H1 (cell line): Measurements from ENCODE around the gene RASL10B. TPM values are rescaled to one million over a fixed set of nuclear protein-coding genes. Genes with fewer than 3 reads are reported as not detected.

Source experiments
- CTCF ChIA-PET: fragments of 300-600 bp; sonication (Branson Sonifier 250); formaldehyde crosslinking; loops from one replicate; lab custom pipeline; 2021; ENCODE audit not compliant: partially characterized antibody; lab: Charles Lee
- POLR2A ChIA-PET: fragments of 300-600 bp; sonication (Branson Sonifier 250); formaldehyde crosslinking; loops from one replicate; lab custom pipeline; 2021; ENCODE audit warnings: inconsistent platforms; ENCODE audit not compliant: partially characterized antibody; lab: Charles Lee
- DNase-seq, 2 experiments: peaks; one replicate each; pipeline versions ENCODE4 v3.0.0 to v3.0.0-alpha.2; 2010 to 2022; ENCODE audit warnings: low spot score in 2 of 2, low read depth in 1 of 2, mixed read lengths in 1 of 2
- FAIRE-seq: peaks from 2 replicates; lab custom pipeline; 2011; peaks lifted over from hg19 to GRCh38; lab: Jason Lieb, UNC
- H2AFZ ChIP-seq: 2 replicates; pipeline ENCODE4 v1.8.1; 2012; ENCODE audit warnings: low read length, inconsistent platforms
- H2AK5ac ChIP-seq: 2 replicates; pipeline ENCODE4 v1.6.1; 2013; ENCODE audit warnings: low read depth, low read length
- H2BK120ac ChIP-seq: replicated peaks from 2 replicates; pipeline ENCODE3; 2013; ENCODE audit warnings: low read depth, low read length, inconsistent platforms
- H2BK12ac ChIP-seq: 2 replicates; pipeline ENCODE4 v1.6.1; 2013; ENCODE audit warnings: low read depth, low read length
- H2BK15ac ChIP-seq: 2 replicates; pipeline ENCODE4 v1.6.1; 2013; ENCODE audit warnings: low read length
- H2BK20ac ChIP-seq: 2 replicates; pipeline ENCODE4 v1.6.1; 2013; ENCODE audit warnings: low read length
- H2BK5ac ChIP-seq: 2 replicates; pipeline ENCODE4 v1.6.1; 2013; ENCODE audit warnings: low read depth, low read length
- H3K14ac ChIP-seq: 2 replicates; pipeline ENCODE4 v1.6.1; 2013; ENCODE audit warnings: inconsistent platforms; ENCODE audit not compliant: insufficient read length
- H3K18ac ChIP-seq: 2 replicates; pipeline ENCODE4 v1.6.1; 2013; ENCODE audit warnings: low read length; ENCODE audit errors: extremely low read depth
- H3K23ac ChIP-seq: 2 replicates; pipeline ENCODE4 v1.6.1; 2013; ENCODE audit warnings: inconsistent platforms; ENCODE audit not compliant: insufficient read length
- H3K23me2 ChIP-seq: 2 replicates; pipeline ENCODE4 v1.6.1; 2013; ENCODE audit warnings: low read depth, low read length
- H3K27ac ChIP-seq: 2 replicates; pipeline ENCODE4 v1.6.1; 2011; ENCODE audit warnings: low read depth, low read length, inconsistent platforms
- H3K27me3 ChIP-seq, 4 experiments: replicated peaks in 1 of 4; 1 replicate in 1 of 4; 2 replicates in 3 of 4; pipeline versions ENCODE4 v1.6.1 to v1.8.1; 2011 to 2013; ENCODE audit warnings: low read length in 3 of 4, mild to moderate bottlenecking in 3 of 4, inconsistent platforms in 2 of 4, mixed read lengths in 2 of 4, moderate library complexity in 1 of 4; ENCODE audit not compliant: control insufficient read depth in 3 of 4, insufficient read depth in 3 of 4; ENCODE audit errors: extremely low read depth in 1 of 4
- H3K36me3 ChIP-seq, 4 experiments: 2 replicates each; pipeline versions ENCODE4 v1.6.1 to v1.8.1; 2011 to 2013; ENCODE audit warnings: mild to moderate bottlenecking in 4 of 4, low read length in 3 of 4, moderate library complexity in 2 of 4, control low read depth in 1 of 4, inconsistent platforms in 1 of 4; ENCODE audit not compliant: insufficient read depth in 4 of 4, control insufficient read depth in 2 of 4
- H3K4ac ChIP-seq: replicated peaks from 2 replicates; pipeline ENCODE3; 2013; ENCODE audit warnings: low read length, low read depth, mixed read lengths, inconsistent platforms; ENCODE audit not compliant: insufficient read length
- H3K4me1 ChIP-seq, 4 experiments: replicated peaks in 1 of 4; 1 replicate in 1 of 4; 2 replicates in 3 of 4; pipeline versions ENCODE4 v1.6.1 to v1.8.1; 2011 to 2013; ENCODE audit warnings: low read length in 3 of 4, inconsistent platforms in 2 of 4, mixed read lengths in 1 of 4; ENCODE audit not compliant: insufficient read depth in 4 of 4, control insufficient read depth in 3 of 4
- H3K4me2 ChIP-seq, 2 experiments: 2 replicates each; pipeline versions ENCODE4 v1.6.1 to v1.8.1; 2011 to 2013; ENCODE audit warnings: low read depth in 2 of 2, low read length in 2 of 2, control low read depth in 1 of 2, inconsistent platforms in 1 of 2, mild to moderate bottlenecking in 1 of 2; ENCODE audit not compliant: insufficient read depth in 1 of 2
- H3K4me3 ChIP-seq, 4 experiments: fragments of 200-600, 300-600 bp in 1 of 4; sonication (generic), shearing (Covaris generic), sonication (Bioruptor Twin) in 1 of 4; 2 replicates each; pipeline versions ENCODE4 v1.5.1 to v1.8.1; 2011 to 2016; ENCODE audit warnings: low read length in 4 of 4, low read depth in 3 of 4, control low read depth in 2 of 4, inconsistent platforms in 2 of 4, mild to moderate bottlenecking in 2 of 4, mixed read lengths in 1 of 4, moderate library complexity in 1 of 4; ENCODE audit not compliant: insufficient read depth in 2 of 4; ENCODE audit errors: extremely low read depth in 1 of 4
- H3K56ac ChIP-seq: replicated peaks from 2 replicates; pipeline ENCODE3; 2013; ENCODE audit warnings: low read depth, mild to moderate bottlenecking, mixed read lengths, low read length, inconsistent platforms; ENCODE audit not compliant: insufficient read length
- H3K79me1 ChIP-seq: 2 replicates; pipeline ENCODE4 v1.6.1; 2013; ENCODE audit warnings: low read depth, low read length, control low read depth
- H3K79me2 ChIP-seq, 2 experiments: 2 replicates each; pipeline versions ENCODE4 v1.6.1 to v1.8.1; 2012 to 2013; ENCODE audit warnings: low read length in 2 of 2, mild to moderate bottlenecking in 2 of 2, inconsistent platforms in 1 of 2; ENCODE audit not compliant: insufficient read depth in 2 of 2, control insufficient read depth in 1 of 2
- H3K9ac ChIP-seq, 4 experiments: replicated peaks in 1 of 4; 1 replicate in 1 of 4; 2 replicates in 3 of 4; pipeline versions ENCODE4 v1.6.1 to v1.8.1; 2011 to 2013; ENCODE audit warnings: low read depth in 3 of 4, low read length in 3 of 4, control low read depth in 2 of 4, mild to moderate bottlenecking in 2 of 4, moderate library complexity in 2 of 4, inconsistent platforms in 1 of 4; ENCODE audit errors: extremely low read depth in 1 of 4
- H3K9me3 ChIP-seq, 2 experiments: 2 replicates each; pipeline versions ENCODE4 v1.6.1 to v1.8.1; 2012 to 2013; ENCODE audit warnings: mild to moderate bottlenecking in 2 of 2, moderate library complexity in 2 of 2, control low read depth in 1 of 2, inconsistent platforms in 1 of 2, low read depth in 1 of 2, low read length in 1 of 2, mixed read lengths in 1 of 2; ENCODE audit not compliant: insufficient read depth in 2 of 2
- H4K20me1 ChIP-seq, 2 experiments: replicated peaks in 1 of 2; 2 replicates each; pipeline versions ENCODE3 to v1.8.1; 2011 to 2013; ENCODE audit warnings: inconsistent platforms in 2 of 2, low read length in 2 of 2, mild to moderate bottlenecking in 1 of 2; ENCODE audit not compliant: insufficient read depth in 2 of 2, control insufficient read depth in 1 of 2
- H4K5ac ChIP-seq: 2 replicates; pipeline ENCODE4 v1.6.1; 2013; ENCODE audit warnings: low read length, low read depth, mixed read lengths, inconsistent platforms; ENCODE audit not compliant: insufficient read length
- H4K8ac ChIP-seq: 2 replicates; pipeline ENCODE4 v1.8.0; 2013; ENCODE audit warnings: mild to moderate bottlenecking, moderate library complexity, low read length, inconsistent platforms; ENCODE audit not compliant: insufficient read depth; ENCODE audit errors: extremely low read depth
- H4K91ac ChIP-seq: replicated peaks from 2 replicates; pipeline ENCODE3; 2013; ENCODE audit warnings: low read length, mixed read lengths, inconsistent platforms; ENCODE audit not compliant: insufficient read length
- BCL11A ChIP-seq, 2 experiments: IDR thresholded peaks; one replicate each; pipeline ENCODE4 v1.6.1; 2011; ENCODE audit warnings: low read depth in 2 of 2, low read length in 2 of 2, mild to moderate bottlenecking in 2 of 2
- CBX8 ChIP-seq: fragments of 300-800, 300-1000 bp; sonication (generic); IDR thresholded peaks from 2 replicates; pipeline ENCODE4 v1.7.1; 2016; ENCODE audit warnings: low read depth, low read length, borderline replicate concordance
- CREB1 ChIP-seq: IDR thresholded peaks from 2 replicates; pipeline ENCODE4 v1.6.1; 2012; ENCODE audit warnings: inconsistent platforms
- HDAC6 ChIP-seq: IDR thresholded peaks from one replicate; pipeline ENCODE4 v1.7.1; 2012; ENCODE audit warnings: low read depth, mild to moderate bottlenecking, inconsistent platforms, low read length, moderate library complexity
- PHF8 ChIP-seq: fragments of 200-600 bp; sonication (generic); conservative IDR thresholded peaks from 2 replicates; pipeline ENCODE4 v1.7.1; 2012; ENCODE audit warnings: low read depth, mild to moderate bottlenecking, inconsistent platforms, low read length, moderate library complexity
- POLR2A ChIP-seq, 2 experiments: IDR thresholded peaks; 1 replicate in 1 of 2; 2 replicates in 1 of 2; pipeline ENCODE4 v1.6.1; 2011; ENCODE audit warnings: low read depth in 2 of 2, low read length in 2 of 2, mild to moderate bottlenecking in 2 of 2; ENCODE audit errors: control extremely low read depth in 1 of 2
- RFX5 ChIP-seq: IDR thresholded peaks from 2 replicates; pipeline ENCODE4 v1.6.1; 2011; ENCODE audit warnings: low read depth, low read length, improper control_type of control experiment, borderline replicate concordance
- SIRT6 ChIP-seq: IDR thresholded peaks from one replicate; pipeline ENCODE4 v1.7.1; 2012; ENCODE audit warnings: low read length, inconsistent platforms
- SP4 ChIP-seq: IDR thresholded peaks from 2 replicates; pipeline ENCODE4 v1.6.1; 2012; ENCODE audit warnings: low read length, inconsistent platforms
- SUZ12 ChIP-seq: fragments of 200-600 bp; sonication (generic); IDR thresholded peaks from 2 replicates; pipeline ENCODE4 v1.6.1; 2012; ENCODE audit warnings: mild to moderate bottlenecking, inconsistent platforms, low read length, moderate library complexity, mixed read lengths
- WGBS, 2 experiments: shearing (Covaris generic) in 1 of 2; methylation state at CpG; one replicate each; pipeline versions ENCODE4 v1.1.6 to v1.1.7; 2013 to 2015; ENCODE audit warnings: low lambda C conversion rate in 2 of 2, mixed read lengths in 2 of 2, inconsistent platforms in 1 of 2, low coverage in 1 of 2, missing lambda C conversion rate in 1 of 2; ENCODE audit not compliant: insufficient replicate concordance in 2 of 2, insufficient coverage in 1 of 2, insufficient read length in 1 of 2; ENCODE audit errors: extremely low coverage in 1 of 2, missing lambda C conversion rate in 1 of 2; 5-methylcytosine and 5-hydroxymethylcytosine counted together
- polyA plus RNA-seq, 7 experiments: library from polyadenylated mRNA; depleted of rRNA in 3 of 7; stranded (reverse) in 5 of 7; unstranded in 2 of 7; fragments of >200 nt in 5 of 7; fragments of 200-250 nt in 2 of 7; gene quantifications; 1 replicate in 5 of 7; 2 replicates in 1 of 7; 4 replicates in 1 of 7; pipeline versions ENCODE4 v1.2.1 to v1.2.3, GENCODE V29; 2011 to 2013; ENCODE audit warnings: missing spikeins in 2 of 7, mixed read lengths in 2 of 7
- total RNA-seq: library from RNA; stranded (reverse); fragmentation: NEBNext Ultra II Directional; extraction: Animal tissue kit (Norgen Biotek cat#: 25700); gene quantifications from 2 replicates; pipeline ENCODE4 v1.2.1, GENCODE V29; 2021
- TF ChIP-seq, protein P1 (sequence below): IDR thresholded peaks from 2 replicates; pipeline ENCODE4 v1.6.1; 2012; ENCODE audit warnings: inconsistent platforms

The RASL10B gene
- total and polyA plus RNA-seq, 2 of the 8 experiments (the other 6 are each of a cell fraction or from before 2014, with no cell fraction given): 17.5 to 22.8 TPM

DNA sequence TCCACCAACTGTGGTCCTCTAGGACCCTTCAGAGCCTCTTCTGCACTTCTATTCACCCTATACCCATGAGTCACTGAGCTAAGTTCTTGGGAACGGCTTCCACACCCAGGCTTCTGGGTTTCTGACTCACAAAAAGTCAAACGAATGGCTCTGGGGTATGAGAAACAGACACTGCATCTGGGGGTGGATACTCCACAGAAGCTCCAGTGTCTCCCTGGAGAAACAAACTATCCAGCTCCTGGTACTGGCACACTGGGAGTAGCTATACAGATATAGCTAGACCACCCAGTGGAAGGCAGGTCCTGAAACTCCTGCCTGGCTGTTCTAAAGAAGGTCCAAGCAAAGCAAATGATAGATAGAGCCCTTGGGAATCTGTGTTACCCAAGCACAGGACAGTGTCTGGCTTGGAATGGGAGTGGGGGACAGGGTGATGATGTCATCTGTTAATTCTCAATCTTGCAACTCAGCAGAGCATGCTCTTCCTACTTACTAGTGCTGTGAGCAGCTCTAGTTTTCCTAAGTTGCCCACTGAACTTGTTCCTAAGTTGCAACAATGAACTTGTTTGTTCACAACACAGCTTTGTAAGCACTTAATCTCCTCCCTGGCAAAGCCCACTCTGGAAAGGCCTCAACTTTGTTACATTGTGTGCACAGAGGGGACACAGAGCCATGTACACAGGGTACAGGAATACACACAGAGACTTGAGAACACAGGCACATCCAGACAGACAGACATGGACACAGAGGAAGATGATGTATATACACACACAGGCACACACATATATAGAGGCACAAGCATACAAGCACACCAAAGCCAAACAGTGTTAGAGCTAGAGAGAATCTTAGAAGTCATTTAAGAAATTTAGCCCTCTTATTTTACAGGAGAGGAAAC is 57.3 kb downstream of the RASL10B start:
- Histone ChIP-seq H4K20me1 (peaks cover 0 to 2% of the 10 kb centered on the region in 2 experiments), H3K79me2 (no peaks in the 10 kb centered on the region), H3K4me3 (no peak overlapping the region), H3K27ac (no peak overlapping the region), H3K4me2 (no peak overlapping the region), H2BK120ac (no peak overlapping the region), H2BK5ac (no peak overlapping the region), H3K9me3 (no peaks in the 10 kb centered on the region), H3K23me2 (no peaks in the 10 kb centered on the region), H3K23ac (no peak overlapping the region), H3K79me1 (no peaks in the 10 kb centered on the region), H2BK20ac (no peak overlapping the region), H3K56ac (no peak overlapping the region), H3K4me1 (0 out of 7 replicates have a peak, but pooled peaks cover 0 to 2% (median 0%) of the 10 kb centered on the region in 4 experiments), H3K9ac (no peak overlapping the region), H2AFZ (no peak overlapping the region), H2BK12ac (no peak overlapping the region; the same call in 1 of the 2 replicates), H2BK15ac (0 out of 2 replicates have a peak overlapping the region, but pooled peaks have one; percentile 50), H3K18ac (no peak overlapping the region), H4K5ac (no peak overlapping the region), H3K36me3 (no peaks in the 10 kb centered on the region; a peak in 1 of 8 replicates), H3K14ac (no peak overlapping the region), H4K8ac (no peak overlapping the region), H3K4ac (no peak overlapping the region), H2AK5ac (no peak overlapping the region), H3K27me3 (peaks cover 6 to 12% (median 10%) of the 10 kb centered on the region in 4 experiments), H4K91ac (no peak overlapping the region)
- FAIRE-seq: no peak
- DNase-seq: no peak
- TF ChIP-seq BCL11A (IDR thresholded peaks at IDR 0.05; ENCODE audit: low read depth in 2 of 2, low read length in 2 of 2) (no peak), RFX5 (no peak), HDAC6 (no peak), POLR2A (IDR thresholded peaks at IDR 0.05; ENCODE audit: control extremely low read depth in 1 of 2, low read depth in 2 of 2, low read length in 2 of 2) (no peak), SIRT6 (no peak), PHF8 (no peak), CBX8 (no peak), SP4 (no peak), SUZ12 (no peak), CREB1 (no peak)
- TF ChIP-seq, protein P1, sequence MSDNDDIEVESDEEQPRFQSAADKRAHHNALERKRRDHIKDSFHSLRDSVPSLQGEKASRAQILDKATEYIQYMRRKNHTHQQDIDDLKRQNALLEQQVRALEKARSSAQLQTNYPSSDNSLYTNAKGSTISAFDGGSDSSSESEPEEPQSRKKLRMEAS: no peak
- 90% methylated on average over 2 of the region's 2 CpGs; no CpG with 5 or more reads in 1 of the 2 experiments for WGBS, 2 experiments
- ChIA-PET POLR2A (interaction anchor here (2.3 kb wide), 1 partner anchor 20 kb away, joined by 9 read pairs; the partner anchor contains the start of gene TAF15), CTCF (interaction anchor here (1.2 to 17.5 kb wide), 4 partner anchors 12 to 42 kb away, joined by 3 to 247 read pairs (median 14); no protein-coding TSS in a partner anchor)
